DND-41 (cell line): ENCODE measurements around the gene DNAJC15.

Experiments used
- ATAC-seq: fragments of 200-7000 bp; cut with Tn5 transposase; 3 replicates; pipeline ENCODE4 v1.9.1; 2021; ENCODE audit warnings: low read depth; ENCODE audit not compliant: insufficient read depth
- DNase-seq: peaks from one replicate; pipeline ENCODE4 v3.0.0-alpha.2; 2020
- H2AFZ ChIP-seq: 2 replicates; pipeline ENCODE4 v1.6.0; 2012; ENCODE audit warnings: low read depth, low read length
- H3K27ac ChIP-seq: 2 replicates; pipeline ENCODE4 v1.5.1; 2012; ENCODE audit warnings: low read length, inconsistent platforms
- H3K27me3 ChIP-seq: fragments of 200-600 bp; sonication (generic); 2 replicates; pipeline ENCODE4 v1.6.0; 2012; ENCODE audit warnings: low read length, mild to moderate bottlenecking, inconsistent platforms; ENCODE audit not compliant: insufficient read depth, poor library complexity
- H3K36me3 ChIP-seq: 2 replicates; pipeline ENCODE4 v1.5.1; 2012; ENCODE audit warnings: low read length, inconsistent platforms; ENCODE audit not compliant: insufficient read depth
- H3K4me1 ChIP-seq: 2 replicates; pipeline ENCODE4 v1.5.1; 2012; ENCODE audit warnings: mild to moderate bottlenecking, low read length; ENCODE audit not compliant: insufficient read depth
- H3K4me2 ChIP-seq: 2 replicates; pipeline ENCODE4 v1.6.0; 2012; ENCODE audit warnings: mild to moderate bottlenecking, moderate library complexity, low read length, inconsistent platforms; ENCODE audit not compliant: insufficient read depth
- H3K4me3 ChIP-seq, 2 experiments: fragments of 200-600 bp in 1 of 2; shearing (Covaris generic) in 1 of 2; 2 replicates each; pipeline ENCODE4 v1.5.1; 2012 to 2016; ENCODE audit warnings: inconsistent platforms in 2 of 2, low read length in 2 of 2, mild to moderate bottlenecking in 2 of 2, low read depth in 1 of 2, moderate library complexity in 1 of 2
- H3K79me2 ChIP-seq: 2 replicates; pipeline ENCODE4 v1.6.0; 2012; ENCODE audit warnings: low read length, inconsistent platforms; ENCODE audit not compliant: insufficient read depth
- H3K9ac ChIP-seq: 2 replicates; pipeline ENCODE4 v1.6.0; 2012; ENCODE audit warnings: low read depth, mild to moderate bottlenecking, inconsistent platforms, low read length, moderate library complexity
- H3K9me3 ChIP-seq: 2 replicates; pipeline ENCODE4 v1.5.1; 2012; ENCODE audit warnings: low read length, moderate library complexity, mild to moderate bottlenecking, inconsistent platforms; ENCODE audit not compliant: insufficient read depth, severe bottlenecking
- H4K20me1 ChIP-seq: 2 replicates; pipeline ENCODE4 v1.6.0; 2012; ENCODE audit warnings: low read length; ENCODE audit not compliant: insufficient read depth
- EZH2 ChIP-seq: IDR thresholded peaks from 3 replicates; pipeline ENCODE4 v1.6.1; 2012; ENCODE audit warnings: borderline replicate concordance, low read depth, mild to moderate bottlenecking, moderate library complexity, low read length, inconsistent platforms; ENCODE audit not compliant: severe bottlenecking
- TF ChIP-seq, protein P1 (sequence below): IDR thresholded peaks from 2 replicates; pipeline ENCODE4 v1.5.1; 2012; ENCODE audit warnings: borderline replicate concordance, low read length, moderate library complexity, mild to moderate bottlenecking; ENCODE audit not compliant: poor library complexity, severe bottlenecking; ENCODE audit errors: extremely low read depth

DNAJC15 gene

DNA sequence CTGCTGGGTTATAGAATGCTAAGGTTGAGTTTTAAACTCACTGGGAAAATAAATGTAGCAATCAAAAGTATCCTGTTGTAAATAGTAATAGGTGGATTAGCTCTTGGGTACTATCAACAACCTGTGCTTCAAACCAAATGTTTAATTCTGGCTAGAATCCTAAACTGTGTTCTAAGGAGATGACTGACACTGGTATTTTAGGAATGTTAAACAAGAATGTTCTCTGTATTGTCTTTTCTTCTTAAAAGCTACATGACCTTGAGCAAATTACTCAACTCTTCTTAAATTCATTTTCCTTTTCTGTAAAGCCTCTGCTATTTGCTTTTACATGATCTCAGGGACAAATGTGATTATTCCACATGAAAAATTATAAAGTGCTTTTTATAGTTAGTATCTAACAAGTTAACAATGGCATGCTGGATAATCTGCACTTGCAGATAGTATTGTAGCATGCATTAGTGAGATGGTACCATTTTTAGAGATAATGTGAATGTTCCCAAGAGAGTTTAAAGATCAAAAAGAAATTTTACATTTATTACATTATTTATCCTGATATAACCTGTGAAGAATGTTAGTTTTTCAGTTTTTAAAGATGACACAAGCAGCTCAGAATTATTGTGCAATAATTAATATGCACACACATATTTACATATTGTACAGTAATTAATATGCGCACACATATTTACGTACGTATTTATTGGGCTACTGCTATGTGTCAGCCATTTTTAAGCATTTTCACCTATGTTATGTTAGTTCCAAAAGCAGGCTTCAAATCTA, 17.7 kb upstream of the DNAJC15 start:
- Histone ChIP-seq H3K36me3 (no peaks in the 10 kb centered on the region), H3K4me2 (no peak overlapping the region), H3K27ac (no peak overlapping the region)

GRCh38 chr13:43006893-43007631, 16.3 kb upstream of the DNAJC15 start:
- Histone ChIP-seq H4K20me1 (no peaks in the 10 kb centered on the region), H3K9ac (no peak overlapping the region), H3K79me2 (no peaks in the 10 kb centered on the region), H3K36me3 (no peaks in the 10 kb centered on the region), H2AFZ (no peak overlapping the region), H3K4me1 (peaks cover 2% of the 10 kb centered on the region; the same call in 1 of the 2 replicates), H3K4me2 (no peak overlapping the region), H3K9me3 (peaks cover 4% of the 10 kb centered on the region), H3K4me3 (no peak overlapping the region), H3K27me3 (no peaks in the 10 kb centered on the region), H3K27ac (no peak overlapping the region)
- ATAC-seq (no peak), DNase-seq (no peak)
- no peak for TF ChIP-seq EZH2
- TF ChIP-seq, protein P1, sequence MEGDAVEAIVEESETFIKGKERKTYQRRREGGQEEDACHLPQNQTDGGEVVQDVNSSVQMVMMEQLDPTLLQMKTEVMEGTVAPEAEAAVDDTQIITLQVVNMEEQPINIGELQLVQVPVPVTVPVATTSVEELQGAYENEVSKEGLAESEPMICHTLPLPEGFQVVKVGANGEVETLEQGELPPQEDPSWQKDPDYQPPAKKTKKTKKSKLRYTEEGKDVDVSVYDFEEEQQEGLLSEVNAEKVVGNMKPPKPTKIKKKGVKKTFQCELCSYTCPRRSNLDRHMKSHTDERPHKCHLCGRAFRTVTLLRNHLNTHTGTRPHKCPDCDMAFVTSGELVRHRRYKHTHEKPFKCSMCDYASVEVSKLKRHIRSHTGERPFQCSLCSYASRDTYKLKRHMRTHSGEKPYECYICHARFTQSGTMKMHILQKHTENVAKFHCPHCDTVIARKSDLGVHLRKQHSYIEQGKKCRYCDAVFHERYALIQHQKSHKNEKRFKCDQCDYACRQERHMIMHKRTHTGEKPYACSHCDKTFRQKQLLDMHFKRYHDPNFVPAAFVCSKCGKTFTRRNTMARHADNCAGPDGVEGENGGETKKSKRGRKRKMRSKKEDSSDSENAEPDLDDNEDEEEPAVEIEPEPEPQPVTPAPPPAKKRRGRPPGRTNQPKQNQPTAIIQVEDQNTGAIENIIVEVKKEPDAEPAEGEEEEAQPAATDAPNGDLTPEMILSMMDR: no peak

More for the DNA sequence above, 17.7 kb upstream of the DNAJC15 start:
- Histone ChIP-seq H3K4me3 (no peak overlapping the region), H4K20me1 (no peaks in the 10 kb centered on the region), H3K9me3 (peaks cover 4% of the 10 kb centered on the region), H3K4me1 (peaks cover 7% of the 10 kb centered on the region; the same call in 1 of the 2 replicates), H3K9ac (no peak overlapping the region), H2AFZ (no peak overlapping the region), H3K79me2 (no peaks in the 10 kb centered on the region), H3K27me3 (no peaks in the 10 kb centered on the region)
- DNase-seq: no peak
- TF ChIP-seq EZH2: no peak
- TF ChIP-seq, protein P1: no peak
- no peak for ATAC-seq

GRCh38 chr13:43008596-43008995, 14.8 kb upstream of the DNAJC15 start:
- no peak overlapping the region for H3K27ac ChIP-seq
- H3K4me1 ChIP-seq: no peaks in the 10 kb centered on the region
- DNase-seq (no peak), ATAC-seq (no peak)
- no peaks in the 10 kb centered on the region for H4K20me1 ChIP-seq
- no peak overlapping the region for H3K4me2 ChIP-seq
- TF ChIP-seq, protein P1: no peak
- no peak for TF ChIP-seq EZH2
- H3K36me3 ChIP-seq: no peaks in the 10 kb centered on the region
- no peaks in the 10 kb centered on the region for H3K27me3 ChIP-seq
- H3K4me3 ChIP-seq: no peak overlapping the region
- H3K9me3 ChIP-seq: no peaks in the 10 kb centered on the region
- no peak overlapping the region for H2AFZ ChIP-seq
- H3K9ac ChIP-seq: no peak overlapping the region
- no peaks in the 10 kb centered on the region for H3K79me2 ChIP-seq
